ENCODE data around the gene MAML2. TPM values are rescaled to one million over a fixed set of nuclear protein-coding genes. Genes with fewer than 3 reads are reported as not detected.

Gene MAML2
- polyA plus RNA-seq, 3 donors = 0.57 to 7.6 (median 1.2) TPM

GRCh38 chr11:96264364-96264763 is 78.6 kb downstream of the MAML2 start:
- DNase-seq = no peak
- H3K79me2 ChIP-seq (ENCODE audit: insufficient read depth, low read length) = no peaks in the 10 kb centered on the region
- WGBS (ENCODE audit: insufficient coverage) = no CpG with 5 or more reads among the region's 4 CpGs
- TF ChIP-seq CTCF (IDR thresholded peaks at IDR 0.05) = no peak
- no peaks in the 10 kb centered on the region for H3K27me3 ChIP-seq (ENCODE audit: control insufficient read depth in 2 of 2, insufficient read depth in 2 of 2, low read length in 2 of 2)
- Mint-ChIP-seq H3K9me3 (peaks cover 0 to 2% (median 0%) of the 10 kb centered on the region in 7 donors), H3K4me3 (no peak overlapping the region), H3K36me3 (peaks cover 0 to 2% of the 10 kb centered on the region in 2 donors), H3K27ac (peak overlapping the region in 6 of 7 donors; percentile 84 to 96 (median 92)), H3K27me3 (ENCODE audit: low read depth in 3 of 3) (peaks cover 0 to 2% (median 0%) of the 10 kb centered on the region in 3 donors), H3K4me1 (peaks cover 75% of the 10 kb centered on the region)
- peak overlapping the region in 1 of 2 donors; percentile 85 for H3K27ac ChIP-seq (ENCODE audit: low read depth in 1 of 2, low read length in 2 of 2)
- no peaks in the 10 kb centered on the region for H4K20me1 ChIP-seq (ENCODE audit: insufficient read depth, low read length)
- intact Hi-C loops (cut with micrococcal nuclease) = loop anchor here (5.0 to 10.0 kb wide), 3 partner anchors 42 to 70 kb away; no protein-coding TSS in a partner anchor
- no peak overlapping the region for H3K9ac ChIP-seq (ENCODE audit: insufficient read depth, low read length, poor library complexity, severe bottlenecking)
- H3K36me3 ChIP-seq (replicated peaks in 1 of 2; ENCODE audit: control insufficient read depth in 1 of 2, insufficient read depth in 2 of 2, low read length in 2 of 2) = no peaks in the 10 kb centered on the region
- peaks cover 54 to 73% of the 10 kb centered on the region in 2 donors for H3K4me1 ChIP-seq (ENCODE audit: control insufficient read depth in 1 of 2, insufficient read depth in 2 of 2, low read length in 2 of 2)
- H3K4me2 ChIP-seq (replicated peaks; ENCODE audit: extremely low read depth, low read length, poor library complexity, severe bottlenecking) = no peak overlapping the region
- H3K4me3 ChIP-seq (replicated peaks in 1 of 3; ENCODE audit: low read depth in 2 of 3, low read length in 3 of 3) = no peak overlapping the region
- no peaks in the 10 kb centered on the region for H3K9me3 ChIP-seq (replicated peaks in 1 of 2; ENCODE audit: control insufficient read depth in 1 of 2, insufficient read depth in 1 of 2, low read length in 2 of 2)
- no peak overlapping the region for H2AFZ ChIP-seq (ENCODE audit: insufficient read depth, low read depth, low read length, poor library complexity, severe bottlenecking)

DNA sequence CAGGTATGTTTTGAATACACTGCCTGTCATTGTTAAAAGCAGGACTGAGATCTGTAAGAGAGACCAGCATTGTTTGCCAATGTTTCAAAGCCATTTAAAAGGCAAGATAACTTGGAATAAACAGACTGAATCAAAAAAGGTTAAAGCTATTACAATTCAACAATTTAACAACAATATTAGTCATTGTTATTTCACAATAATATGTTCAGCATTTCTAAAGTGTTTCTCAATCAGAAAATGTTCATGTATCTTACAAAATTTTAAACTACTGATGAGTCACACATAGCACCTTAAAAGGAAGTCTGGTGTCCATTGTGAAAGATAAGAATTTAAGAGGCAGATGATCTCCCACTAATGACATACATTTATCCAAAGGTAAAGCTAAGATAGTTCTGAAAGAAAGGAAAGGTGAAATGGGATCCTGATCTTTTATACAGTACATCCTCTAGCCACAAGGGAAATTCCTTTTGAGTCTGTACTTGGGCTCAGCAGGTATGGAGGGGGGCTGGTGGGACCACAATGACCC is 79.7 kb downstream of the MAML2 start:
- Mint-ChIP-seq H3K9me3 (peaks cover 0 to 2% (median 0%) of the 10 kb centered on the region in 7 donors), H3K27me3 (ENCODE audit: low read depth in 3 of 3) (peaks cover 0 to 2% (median 0%) of the 10 kb centered on the region in 3 donors), H3K4me3 (peak overlapping the region in 1 of 2 donors; percentile 59), H3K4me1 (peaks cover 84% of the 10 kb centered on the region), H3K27ac (peak overlapping the region; percentile 85 to 96 (median 93)), H3K36me3 (no peaks in the 10 kb centered on the region)
- Histone ChIP-seq H3K9me3 (replicated peaks in 1 of 2; ENCODE audit: control insufficient read depth in 1 of 2, insufficient read depth in 1 of 2, low read length in 2 of 2) (no peaks in the 10 kb centered on the region), H3K27ac (ENCODE audit: low read depth in 1 of 2, low read length in 2 of 2) (peak overlapping the region; percentile 62 to 85), H4K20me1 (ENCODE audit: insufficient read depth, low read length) (no peaks in the 10 kb centered on the region), H3K27me3 (ENCODE audit: control insufficient read depth in 2 of 2, insufficient read depth in 2 of 2, low read length in 2 of 2) (no peaks in the 10 kb centered on the region), H3K4me3 (replicated peaks in 1 of 3; ENCODE audit: low read depth in 2 of 3, low read length in 3 of 3) (peak overlapping the region in 1 of 3 experiments; percentile 50), H3K36me3 (replicated peaks in 1 of 2; ENCODE audit: control insufficient read depth in 1 of 2, insufficient read depth in 2 of 2, low read length in 2 of 2) (no peaks in the 10 kb centered on the region), H3K79me2 (ENCODE audit: insufficient read depth, low read length) (no peaks in the 10 kb centered on the region), H3K4me1 (ENCODE audit: control insufficient read depth in 1 of 2, insufficient read depth in 2 of 2, low read length in 2 of 2) (peaks cover 65 to 82% of the 10 kb centered on the region in 2 donors), H2AFZ (ENCODE audit: insufficient read depth, low read depth, low read length, poor library complexity, severe bottlenecking) (no peak overlapping the region), H3K4me2 (replicated peaks; ENCODE audit: extremely low read depth, low read length, poor library complexity, severe bottlenecking) (peak overlapping the region; percentile 59), H3K9ac (ENCODE audit: insufficient read depth, low read length, poor library complexity, severe bottlenecking) (no peak overlapping the region)
- peak; percentile 72 to 93 (median 89) for DNase-seq
- no peak for TF ChIP-seq CTCF (IDR thresholded peaks at IDR 0.05)
- intact Hi-C loops (cut with micrococcal nuclease) = loop anchor here (5.0 to 10.0 kb wide), 3 partner anchors 41 to 72 kb away; no protein-coding TSS in a partner anchor
